ENCODE measurements around the gene LRIT2. TPM values are rescaled to one million over a fixed set of nuclear protein-coding genes. Genes with fewer than 3 reads are reported as not detected.

The LRIT2 gene
- total and polyA plus RNA-seq, 9 of the 15 experiments (the other 6 are each of a cell fraction or from before 2014, with no cell fraction given): not detected

DNA sequence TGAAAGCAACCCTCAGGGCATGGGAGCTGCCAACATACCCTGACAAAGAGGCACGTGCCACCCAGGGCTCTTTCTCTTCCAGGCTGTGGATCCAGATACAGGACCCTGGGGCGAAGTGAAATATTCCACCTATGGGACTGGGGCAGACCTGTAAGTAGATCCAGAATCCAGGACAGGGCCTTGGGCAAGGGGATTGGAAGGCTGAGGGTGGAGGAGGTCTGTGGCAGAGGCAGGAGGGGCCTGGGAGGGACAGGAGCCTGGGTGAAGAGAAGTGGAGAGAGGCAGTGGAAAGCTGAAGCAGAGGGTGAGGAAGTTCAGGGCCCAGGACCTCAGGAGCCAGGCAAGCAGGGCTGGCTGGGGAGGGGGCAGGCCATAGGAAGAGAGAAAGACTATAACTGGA lies 13.8 kb downstream of the LRIT2 start:
- FAIRE-seq (no peak), DNase-seq (ENCODE audit: extremely low read depth in 1 of 4, low spot score in 3 of 4) (no peak), ATAC-seq (no peak)
- no peak overlapping the region for H3K27ac ChIP-seq (ENCODE audit: extremely low read depth, low read depth, low read length)
- intact Hi-C loops (cut with micrococcal nuclease) (no loop called here), in situ Hi-C loops (cut with MboI) (no loop called here)
- BruUV-seq (replicated peaks): no TSS peak
- H3K4me1 ChIP-seq (replicated peaks in 1 of 2; ENCODE audit: control insufficient read depth in 2 of 2, insufficient read depth in 2 of 2, low read length in 2 of 2): peaks cover 0 to 6% of the 10 kb centered on the region in 2 experiments; a peak in 2 of 5 replicates
- H3K4me3 ChIP-seq: no peak overlapping the region
- no peaks in the 10 kb centered on the region for H3K9me1 ChIP-seq (ENCODE audit: control insufficient read depth, insufficient read depth, low read length)
- no peak overlapping the region for H3K9ac ChIP-seq (ENCODE audit: insufficient read depth in 1 of 2, low read depth in 2 of 2, low read length in 2 of 2)
- no peak for TF ChIP-seq ZNF143 (CRISPR knock-in tag; IDR thresholded peaks at IDR 0.05)
- TF ChIP-seq, protein P1, sequence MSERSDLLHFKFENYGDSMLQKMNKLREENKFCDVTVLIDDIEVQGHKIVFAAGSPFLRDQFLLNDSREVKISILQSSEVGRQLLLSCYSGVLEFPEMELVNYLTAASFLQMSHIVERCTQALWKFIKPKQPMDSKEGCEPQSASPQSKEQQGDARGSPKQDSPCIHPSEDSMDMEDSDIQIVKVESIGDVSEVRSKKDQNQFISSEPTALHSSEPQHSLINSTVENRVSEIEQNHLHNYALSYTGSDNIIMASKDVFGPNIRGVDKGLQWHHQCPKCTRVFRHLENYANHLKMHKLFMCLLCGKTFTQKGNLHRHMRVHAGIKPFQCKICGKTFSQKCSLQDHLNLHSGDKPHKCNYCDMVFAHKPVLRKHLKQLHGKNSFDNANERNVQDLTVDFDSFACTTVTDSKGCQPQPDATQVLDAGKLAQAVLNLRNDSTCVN (CRISPR knock-in tag; IDR thresholded peaks at IDR 0.05): no peak
- TF ChIP-seq, protein P2, sequence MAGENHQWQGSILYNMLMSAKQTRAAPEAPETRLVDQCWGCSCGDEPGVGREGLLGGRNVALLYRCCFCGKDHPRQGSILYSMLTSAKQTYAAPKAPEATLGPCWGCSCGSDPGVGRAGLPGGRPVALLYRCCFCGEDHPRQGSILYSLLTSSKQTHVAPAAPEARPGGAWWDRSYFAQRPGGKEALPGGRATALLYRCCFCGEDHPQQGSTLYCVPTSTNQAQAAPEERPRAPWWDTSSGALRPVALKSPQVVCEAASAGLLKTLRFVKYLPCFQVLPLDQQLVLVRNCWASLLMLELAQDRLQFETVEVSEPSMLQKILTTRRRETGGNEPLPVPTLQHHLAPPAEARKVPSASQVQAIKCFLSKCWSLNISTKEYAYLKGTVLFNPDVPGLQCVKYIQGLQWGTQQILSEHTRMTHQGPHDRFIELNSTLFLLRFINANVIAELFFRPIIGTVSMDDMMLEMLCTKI (IDR thresholded peaks at IDR 0.05; ENCODE audit: partially characterized antibody): no peak
- TF ChIP-seq, protein P3, sequence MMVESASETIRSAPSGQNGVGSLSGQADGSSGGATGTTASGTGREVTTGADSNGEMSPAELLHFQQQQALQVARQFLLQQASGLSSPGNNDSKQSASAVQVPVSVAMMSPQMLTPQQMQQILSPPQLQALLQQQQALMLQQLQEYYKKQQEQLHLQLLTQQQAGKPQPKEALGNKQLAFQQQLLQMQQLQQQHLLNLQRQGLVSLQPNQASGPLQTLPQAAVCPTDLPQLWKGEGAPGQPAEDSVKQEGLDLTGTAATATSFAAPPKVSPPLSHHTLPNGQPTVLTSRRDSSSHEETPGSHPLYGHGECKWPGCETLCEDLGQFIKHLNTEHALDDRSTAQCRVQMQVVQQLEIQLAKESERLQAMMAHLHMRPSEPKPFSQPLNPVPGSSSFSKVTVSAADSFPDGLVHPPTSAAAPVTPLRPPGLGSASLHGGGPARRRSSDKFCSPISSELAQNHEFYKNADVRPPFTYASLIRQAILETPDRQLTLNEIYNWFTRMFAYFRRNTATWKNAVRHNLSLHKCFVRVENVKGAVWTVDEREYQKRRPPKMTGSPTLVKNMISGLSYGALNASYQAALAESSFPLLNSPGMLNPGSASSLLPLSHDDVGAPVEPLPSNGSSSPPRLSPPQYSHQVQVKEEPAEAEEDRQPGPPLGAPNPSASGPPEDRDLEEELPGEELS (CRISPR knock-in tag; IDR thresholded peaks at IDR 0.05; ENCODE audit: borderline replicate concordance): no peak
- TF ChIP-seq, protein P4, sequence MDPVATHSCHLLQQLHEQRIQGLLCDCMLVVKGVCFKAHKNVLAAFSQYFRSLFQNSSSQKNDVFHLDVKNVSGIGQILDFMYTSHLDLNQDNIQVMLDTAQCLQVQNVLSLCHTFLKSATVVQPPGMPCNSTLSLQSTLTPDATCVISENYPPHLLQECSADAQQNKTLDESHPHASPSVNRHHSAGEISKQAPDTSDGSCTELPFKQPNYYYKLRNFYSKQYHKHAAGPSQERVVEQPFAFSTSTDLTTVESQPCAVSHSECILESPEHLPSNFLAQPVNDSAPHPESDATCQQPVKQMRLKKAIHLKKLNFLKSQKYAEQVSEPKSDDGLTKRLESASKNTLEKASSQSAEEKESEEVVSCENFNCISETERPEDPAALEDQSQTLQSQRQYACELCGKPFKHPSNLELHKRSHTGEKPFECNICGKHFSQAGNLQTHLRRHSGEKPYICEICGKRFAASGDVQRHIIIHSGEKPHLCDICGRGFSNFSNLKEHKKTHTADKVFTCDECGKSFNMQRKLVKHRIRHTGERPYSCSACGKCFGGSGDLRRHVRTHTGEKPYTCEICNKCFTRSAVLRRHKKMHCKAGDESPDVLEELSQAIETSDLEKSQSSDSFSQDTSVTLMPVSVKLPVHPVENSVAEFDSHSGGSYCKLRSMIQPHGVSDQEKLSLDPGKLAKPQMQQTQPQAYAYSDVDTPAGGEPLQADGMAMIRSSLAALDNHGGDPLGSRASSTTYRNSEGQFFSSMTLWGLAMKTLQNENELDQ (CRISPR knock-in tag; IDR thresholded peaks at IDR 0.05; ENCODE audit: borderline replicate concordance): no peak
- no peak for TF ChIP-seq DNMT1 (IDR thresholded peaks at IDR 0.05)
- H3K79me2 ChIP-seq (ENCODE audit: control insufficient read depth, insufficient read depth, low read length): no peaks in the 10 kb centered on the region
- WGBS (ENCODE audit: insufficient coverage, low coverage, missing lambda C conversion rate): 0% methylated on average over 2 of the region's 2 CpGs
- no peaks in the 10 kb centered on the region for H3K36me3 ChIP-seq (ENCODE audit: control insufficient read depth, insufficient read depth, low read length)
- H3K27me3 ChIP-seq (ENCODE audit: control insufficient read depth in 2 of 2, insufficient read depth in 2 of 2, low read length in 2 of 2): peaks cover 8 to 52% of the 10 kb centered on the region in 2 experiments
- ChIA-PET CTCF (ENCODE audit: low intra/inter-chr PET ratio) (no interaction called here), POLR2A (interaction anchor here (0.5 to 2.3 kb wide), 4 partner anchors 9 to 53 kb away, joined by 3 to 6 read pairs (median 4); no protein-coding TSS in a partner anchor)
- peaks cover 6% of the 10 kb centered on the region; the same call in 1 of the 2 replicates for H4K20me1 ChIP-seq (replicated peaks; ENCODE audit: control insufficient read depth, insufficient read depth, low read length)
- H3K9me3 ChIP-seq (replicated peaks; ENCODE audit: control insufficient read depth, insufficient read depth, low read depth, low read length): no peaks in the 10 kb centered on the region
- H2AFZ ChIP-seq (ENCODE audit: low read depth, low read length): no peak overlapping the region
- no peak overlapping the region for H3K4me2 ChIP-seq (ENCODE audit: insufficient read depth, low read length)

All from K562 (cell line).